Progenitor cell of endocrine pancreas (in vitro differentiated cells): ENCODE results near the gene APOL5. TPM values are rescaled to one million over a fixed set of nuclear protein-coding genes. Genes with fewer than 3 reads are reported as not detected.

Experiments
- DNase-seq: peaks from one replicate; pipeline ENCODE4 v3.0.0; 2021; ENCODE audit warnings: low spot score; ENCODE audit not compliant: unreplicated experiment
- H3K27ac Mint-ChIP-seq: 2 replicates; pipeline ENCODE4 v1.8.0; 2021; ENCODE audit warnings: mild to moderate bottlenecking, moderate library complexity, mixed read lengths
- H3K27me3 Mint-ChIP-seq: 2 replicates; pipeline ENCODE4 v1.8.0; 2021; ENCODE audit warnings: mixed read lengths
- H3K36me3 Mint-ChIP-seq: 2 replicates; pipeline ENCODE4 v1.8.0; 2022; ENCODE audit warnings: mixed read lengths; ENCODE audit not compliant: insufficient read depth
- H3K4me1 Mint-ChIP-seq: 2 replicates; pipeline ENCODE4 v1.8.0; 2021; ENCODE audit warnings: low read depth, mixed read lengths
- H3K4me3 Mint-ChIP-seq: 2 replicates; pipeline ENCODE4 v1.8.0; 2021; ENCODE audit warnings: low read depth, mild to moderate bottlenecking, moderate library complexity, mixed read lengths
- H3K9me3 Mint-ChIP-seq: 2 replicates; pipeline ENCODE4 v1.8.0; 2021; ENCODE audit warnings: low read depth, mixed read lengths
- total RNA-seq: library from RNA; stranded (reverse); gene quantifications from 2 replicates; pipeline ENCODE4 v1.2.1, GENCODE V29; 2021
- TF ChIP-seq, protein P1 (sequence below): fragments of 200-600 bp; sonication (generic); IDR thresholded peaks from one replicate; pipeline ENCODE4 v1.5.0; 2021; ENCODE audit warnings: antibody characterized with exemption, mild to moderate bottlenecking; ENCODE audit not compliant: unreplicated experiment

The APOL5 gene
- total RNA-seq, 1 donor from 2014 or later = not detected

DNA sequence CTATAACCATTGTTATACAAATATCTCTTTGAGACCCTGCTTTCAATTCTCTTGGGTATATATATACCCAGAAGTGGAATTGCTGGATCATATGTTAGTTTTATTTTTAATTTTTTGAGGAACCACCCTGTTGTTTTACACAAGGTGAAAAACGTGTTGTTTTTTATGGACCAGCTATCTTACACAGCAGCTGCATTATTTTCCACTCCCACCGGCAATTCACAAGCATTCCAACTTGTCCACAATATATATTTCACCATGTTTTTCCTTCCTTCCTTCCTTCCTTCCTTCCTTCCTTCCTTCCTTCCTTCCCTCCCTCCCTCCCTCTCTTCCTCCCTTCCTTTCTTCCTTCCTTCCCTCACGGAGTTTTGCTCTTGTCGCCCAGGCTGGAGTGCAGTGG is 6.3 kb upstream of the APOL5 start:
- no peak for DNase-seq
- no peaks in the 10 kb centered on the region for H3K27me3 Mint-ChIP-seq
- no peak overlapping the region for H3K4me3 Mint-ChIP-seq
- H3K9me3 Mint-ChIP-seq = peaks cover 7% of the 10 kb centered on the region
- TF ChIP-seq, protein P1, sequence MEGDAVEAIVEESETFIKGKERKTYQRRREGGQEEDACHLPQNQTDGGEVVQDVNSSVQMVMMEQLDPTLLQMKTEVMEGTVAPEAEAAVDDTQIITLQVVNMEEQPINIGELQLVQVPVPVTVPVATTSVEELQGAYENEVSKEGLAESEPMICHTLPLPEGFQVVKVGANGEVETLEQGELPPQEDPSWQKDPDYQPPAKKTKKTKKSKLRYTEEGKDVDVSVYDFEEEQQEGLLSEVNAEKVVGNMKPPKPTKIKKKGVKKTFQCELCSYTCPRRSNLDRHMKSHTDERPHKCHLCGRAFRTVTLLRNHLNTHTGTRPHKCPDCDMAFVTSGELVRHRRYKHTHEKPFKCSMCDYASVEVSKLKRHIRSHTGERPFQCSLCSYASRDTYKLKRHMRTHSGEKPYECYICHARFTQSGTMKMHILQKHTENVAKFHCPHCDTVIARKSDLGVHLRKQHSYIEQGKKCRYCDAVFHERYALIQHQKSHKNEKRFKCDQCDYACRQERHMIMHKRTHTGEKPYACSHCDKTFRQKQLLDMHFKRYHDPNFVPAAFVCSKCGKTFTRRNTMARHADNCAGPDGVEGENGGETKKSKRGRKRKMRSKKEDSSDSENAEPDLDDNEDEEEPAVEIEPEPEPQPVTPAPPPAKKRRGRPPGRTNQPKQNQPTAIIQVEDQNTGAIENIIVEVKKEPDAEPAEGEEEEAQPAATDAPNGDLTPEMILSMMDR = no peak
- H3K27ac Mint-ChIP-seq = no peak overlapping the region
- peaks cover 2% of the 10 kb centered on the region for H3K4me1 Mint-ChIP-seq
- H3K36me3 Mint-ChIP-seq = peaks cover 3% of the 10 kb centered on the region

DNA sequence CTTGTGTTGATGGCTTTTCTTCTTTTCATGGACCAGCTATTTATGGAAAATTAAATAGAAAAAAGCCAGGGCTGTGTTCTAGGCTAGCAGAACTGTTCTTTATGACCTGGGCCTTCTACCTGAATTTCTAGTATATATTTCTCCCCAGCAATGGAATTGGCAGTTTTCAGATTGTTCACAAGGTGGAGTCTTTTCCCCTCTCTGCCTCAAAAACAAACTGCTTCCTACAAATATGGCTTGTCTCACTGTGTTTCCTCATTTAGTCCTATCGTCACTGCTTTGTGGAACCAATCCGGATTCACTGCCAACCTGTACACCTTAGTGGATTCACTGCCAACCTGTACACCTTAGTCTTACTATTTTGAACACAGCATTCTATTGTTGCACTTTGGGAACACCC is 5.0 kb upstream of the APOL5 start:
- Mint-ChIP-seq H3K9me3 (peaks cover 7% of the 10 kb centered on the region), H3K36me3 (peaks cover 3% of the 10 kb centered on the region), H3K4me1 (peaks cover 2% of the 10 kb centered on the region), H3K27me3 (no peaks in the 10 kb centered on the region), H3K4me3 (no peak overlapping the region), H3K27ac (no peak overlapping the region)
- TF ChIP-seq, protein P1 = no peak
- DNase-seq = no peak

DNA sequence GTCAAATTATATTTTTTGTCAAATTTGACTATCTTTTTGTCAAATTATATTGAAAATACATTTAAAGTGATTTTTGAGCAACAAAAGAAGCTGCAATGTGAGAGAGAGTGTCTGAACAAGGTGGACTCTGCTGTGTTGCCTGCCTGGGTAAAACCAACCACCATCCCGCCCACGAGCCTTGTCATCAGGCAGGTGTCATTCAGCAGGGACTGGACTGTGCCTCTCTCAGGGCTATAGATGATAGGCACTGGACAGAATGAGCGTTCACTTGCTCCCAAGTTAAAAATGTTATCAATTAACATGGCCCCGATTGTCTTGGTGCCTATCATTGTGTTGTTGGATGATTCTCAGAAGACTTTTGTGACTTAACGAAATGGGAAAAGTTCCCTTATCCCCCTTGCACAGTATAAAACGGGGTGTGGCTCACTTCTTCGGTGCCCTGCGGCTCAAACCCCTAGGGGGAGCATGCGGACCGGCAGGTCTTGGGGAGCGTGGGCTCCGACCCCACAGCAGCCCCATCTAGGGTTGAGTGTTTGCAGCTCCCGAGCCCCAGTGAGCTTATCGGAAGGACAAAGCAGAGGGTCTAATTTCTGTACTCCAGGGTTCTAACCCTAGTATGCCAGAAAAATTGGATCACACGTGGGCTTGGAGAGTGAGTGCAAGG is 1.7 kb downstream of the APOL5 start:
- H3K4me1 Mint-ChIP-seq = no peaks in the 10 kb centered on the region

GRCh38 chr22:35721960-35722359 is 4.3 kb downstream of the APOL5 start:
- Mint-ChIP-seq H3K36me3 (no peaks in the 10 kb centered on the region), H3K4me3 (no peak overlapping the region), H3K27ac (no peak overlapping the region), H3K27me3 (no peaks in the 10 kb centered on the region), H3K9me3 (peaks cover 4% of the 10 kb centered on the region), H3K4me1 (peaks cover 4% of the 10 kb centered on the region)
- TF ChIP-seq, protein P1 = no peak
- DNase-seq = no peak

More for the DNA sequence above, 1.7 kb downstream of the APOL5 start:
- peaks cover 4% of the 10 kb centered on the region for H3K9me3 Mint-ChIP-seq
- no peak for DNase-seq
- H3K27me3 Mint-ChIP-seq = no peaks in the 10 kb centered on the region
- H3K27ac Mint-ChIP-seq = no peak overlapping the region
- TF ChIP-seq, protein P1 = no peak
- H3K4me3 Mint-ChIP-seq = no peak overlapping the region
- no peaks in the 10 kb centered on the region for H3K36me3 Mint-ChIP-seq

DNA sequence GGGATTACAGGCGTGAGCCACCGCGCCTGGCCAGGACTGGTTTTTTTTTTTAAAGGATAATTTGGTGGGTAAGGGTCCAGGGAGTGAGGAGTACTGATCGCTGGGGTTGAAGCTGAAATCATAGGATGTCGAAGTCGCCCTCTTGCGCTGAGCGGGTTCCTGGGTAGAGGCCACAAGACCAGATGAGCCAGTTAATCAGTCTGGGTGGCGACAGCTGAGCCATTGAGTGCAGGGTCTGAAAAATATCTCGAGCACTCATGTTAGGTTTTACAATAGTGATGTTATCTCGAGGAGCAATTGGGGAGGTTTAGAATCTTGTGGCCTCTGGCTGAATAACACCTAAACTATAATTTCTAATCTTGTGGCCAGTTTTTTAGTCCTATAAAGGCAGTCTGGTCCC is 7.8 kb downstream of the APOL5 start:
- no peak for DNase-seq
- TF ChIP-seq, protein P1 = no peak
- Mint-ChIP-seq H3K27me3 (no peaks in the 10 kb centered on the region), H3K36me3 (no peaks in the 10 kb centered on the region), H3K4me1 (peaks cover 4% of the 10 kb centered on the region), H3K9me3 (no peaks in the 10 kb centered on the region), H3K4me3 (no peak overlapping the region), H3K27ac (no peak overlapping the region)
